ENCODE data around the gene CCL22.

DNA sequence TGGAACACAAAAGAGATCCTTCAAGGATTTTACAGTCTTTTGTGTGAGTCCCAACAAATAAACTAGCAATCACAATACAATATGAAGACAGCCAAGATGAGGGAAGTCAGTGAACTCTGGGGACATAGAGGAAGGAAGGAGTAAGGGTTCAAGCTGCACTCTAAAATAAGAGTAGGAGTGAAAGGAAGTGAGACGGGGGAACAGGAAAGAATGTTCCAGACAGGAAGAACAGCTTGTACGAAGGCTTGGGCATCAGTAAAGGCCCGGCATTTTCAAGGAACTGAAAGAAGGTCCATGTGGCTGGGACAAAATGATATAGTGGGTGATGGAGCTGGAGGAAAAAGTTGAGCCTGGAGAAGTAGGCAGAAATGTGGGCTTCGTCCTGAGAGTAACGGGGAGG, 50.5 kb downstream of the CCL22 start:
- TF ChIP-seq, protein P1, sequence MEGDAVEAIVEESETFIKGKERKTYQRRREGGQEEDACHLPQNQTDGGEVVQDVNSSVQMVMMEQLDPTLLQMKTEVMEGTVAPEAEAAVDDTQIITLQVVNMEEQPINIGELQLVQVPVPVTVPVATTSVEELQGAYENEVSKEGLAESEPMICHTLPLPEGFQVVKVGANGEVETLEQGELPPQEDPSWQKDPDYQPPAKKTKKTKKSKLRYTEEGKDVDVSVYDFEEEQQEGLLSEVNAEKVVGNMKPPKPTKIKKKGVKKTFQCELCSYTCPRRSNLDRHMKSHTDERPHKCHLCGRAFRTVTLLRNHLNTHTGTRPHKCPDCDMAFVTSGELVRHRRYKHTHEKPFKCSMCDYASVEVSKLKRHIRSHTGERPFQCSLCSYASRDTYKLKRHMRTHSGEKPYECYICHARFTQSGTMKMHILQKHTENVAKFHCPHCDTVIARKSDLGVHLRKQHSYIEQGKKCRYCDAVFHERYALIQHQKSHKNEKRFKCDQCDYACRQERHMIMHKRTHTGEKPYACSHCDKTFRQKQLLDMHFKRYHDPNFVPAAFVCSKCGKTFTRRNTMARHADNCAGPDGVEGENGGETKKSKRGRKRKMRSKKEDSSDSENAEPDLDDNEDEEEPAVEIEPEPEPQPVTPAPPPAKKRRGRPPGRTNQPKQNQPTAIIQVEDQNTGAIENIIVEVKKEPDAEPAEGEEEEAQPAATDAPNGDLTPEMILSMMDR (IDR thresholded peaks at IDR 0.05), result no peak
- no peak for TF ChIP-seq POLR2A (IDR thresholded peaks at IDR 0.05)

Data from testis (tissue), 2 donors.